ENCODE results near the gene ARAP1.

ARAP1 gene

DNA sequence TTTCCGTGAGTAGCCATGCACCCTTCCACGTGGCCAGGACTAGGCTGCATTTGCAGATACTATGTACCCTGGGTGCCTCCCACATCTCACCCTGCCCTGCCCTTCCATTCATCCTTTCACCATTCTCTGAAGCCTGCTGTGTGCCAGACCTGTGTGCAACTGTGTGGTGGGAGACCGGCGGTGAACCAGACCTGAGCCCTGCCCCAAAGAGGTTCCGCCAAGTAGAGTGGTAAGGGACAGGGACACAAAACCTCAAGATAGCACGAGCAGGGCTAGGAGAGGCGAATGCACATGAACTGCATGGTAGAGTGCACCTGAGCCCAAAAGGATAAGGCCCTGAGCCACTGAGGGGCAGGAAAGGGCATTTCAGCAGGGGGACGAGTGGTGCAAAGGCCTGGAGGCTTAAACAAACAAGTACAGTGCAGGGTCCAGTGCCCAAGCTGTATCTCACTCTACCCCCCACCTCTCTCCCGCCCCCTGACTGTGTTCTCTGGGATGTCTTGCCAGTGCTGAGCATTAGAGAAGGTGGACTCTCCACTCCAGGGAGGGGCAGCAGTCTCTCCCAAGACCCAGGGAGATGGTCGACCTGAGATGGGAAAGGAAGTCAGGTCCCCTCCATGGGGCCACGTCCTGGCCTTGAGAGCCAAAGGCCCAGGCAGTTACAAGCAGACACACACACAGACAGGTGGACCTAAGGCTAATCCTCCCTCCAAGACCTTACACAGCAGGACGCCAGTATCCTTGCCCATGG is 14.1 kb upstream of the ARAP1 start:
- FAIRE-seq = no peak
- TF ChIP-seq PAX5 (IDR thresholded peaks at IDR 0.05; ENCODE audit: insufficient read depth, low read length, severe bottlenecking) (no peak), POLR2AphosphoS5 (IDR thresholded peaks at IDR 0.05; ENCODE audit: low read depth, low read length) (no peak), POLR2A (IDR thresholded peaks at IDR 0.05; ENCODE audit: low read depth, low read length) (no peak), SPI1 (IDR thresholded peaks at IDR 0.05; ENCODE audit: low read depth, low read length) (no peak), TAF1 (IDR thresholded peaks at IDR 0.05; ENCODE audit: low read depth, low read length) (no peak), POU2F2 (IDR thresholded peaks at IDR 0.05; ENCODE audit: low read depth, low read length) (no peak)
- DNase-seq (ENCODE audit: insufficient read length, low spot score) = no peak

GRCh38 chr11:72764503-72764902 is 12.3 kb upstream of the ARAP1 start:
- no peak for TF ChIP-seq TAF1 (IDR thresholded peaks at IDR 0.05; ENCODE audit: low read depth, low read length)
- no peak for TF ChIP-seq SPI1 (IDR thresholded peaks at IDR 0.05; ENCODE audit: low read depth, low read length)
- TF ChIP-seq POLR2A (IDR thresholded peaks at IDR 0.05; ENCODE audit: low read depth, low read length) = no peak
- no peak for TF ChIP-seq PAX5 (IDR thresholded peaks at IDR 0.05; ENCODE audit: insufficient read depth, low read length, severe bottlenecking)
- no peak for TF ChIP-seq POU2F2 (IDR thresholded peaks at IDR 0.05; ENCODE audit: low read depth, low read length)
- TF ChIP-seq POLR2AphosphoS5 (IDR thresholded peaks at IDR 0.05; ENCODE audit: low read depth, low read length) = no peak
- DNase-seq (ENCODE audit: insufficient read length, low spot score) (no peak), FAIRE-seq (no peak)

- DNase-seq (ENCODE audit: insufficient read length, low spot score) (no peak), FAIRE-seq (no peak)
- TF ChIP-seq POLR2AphosphoS5 (IDR thresholded peaks at IDR 0.05; ENCODE audit: low read depth, low read length) (no peak), PAX5 (IDR thresholded peaks at IDR 0.05; ENCODE audit: insufficient read depth, low read length, severe bottlenecking) (peak; percentile 68), TAF1 (IDR thresholded peaks at IDR 0.05; ENCODE audit: low read depth, low read length) (no peak)
Observed at GRCh38 chr11:72763823-72764222, 11.6 kb upstream of the ARAP1 start.

DNA sequence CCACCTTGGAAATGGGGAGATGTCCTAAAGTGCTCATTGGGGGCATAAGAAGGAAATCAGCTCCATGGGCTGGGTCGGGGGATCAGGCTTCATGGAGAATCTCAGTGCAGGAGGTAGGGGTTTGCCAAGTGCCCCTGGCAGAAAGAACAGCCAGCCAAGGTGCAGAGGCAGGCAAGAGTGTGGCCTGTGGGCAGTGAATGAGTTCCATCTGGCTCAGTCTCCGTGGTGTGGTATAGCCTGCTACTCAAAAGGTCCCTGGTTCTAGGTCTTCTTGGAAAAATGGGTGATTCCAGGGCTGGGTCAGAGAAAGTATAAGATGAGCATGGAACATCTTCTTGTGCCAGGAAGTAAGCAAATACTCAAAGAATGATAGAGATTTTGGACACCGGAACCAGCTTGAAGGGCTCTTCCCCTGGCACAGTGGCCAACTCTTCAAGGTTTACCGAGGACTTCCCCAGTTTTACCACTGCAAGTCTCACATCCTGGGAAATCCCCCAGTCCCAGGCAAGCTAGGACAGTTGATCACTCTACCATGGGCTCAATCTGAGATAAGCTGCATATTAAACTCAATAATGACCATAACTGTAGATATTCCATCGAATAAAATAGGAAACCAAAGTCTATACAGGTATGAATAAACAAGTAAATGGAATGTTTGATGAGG is 10.6 kb upstream of the ARAP1 start:
- no peak for TF ChIP-seq POU2F2 (IDR thresholded peaks at IDR 0.05; ENCODE audit: low read depth, low read length)
- peak; percentile 50 for TF ChIP-seq SPI1 (IDR thresholded peaks at IDR 0.05; ENCODE audit: low read depth, low read length)
- DNase-seq (ENCODE audit: insufficient read length, low spot score) (no peak), FAIRE-seq (peak; percentile 83)

DNA sequence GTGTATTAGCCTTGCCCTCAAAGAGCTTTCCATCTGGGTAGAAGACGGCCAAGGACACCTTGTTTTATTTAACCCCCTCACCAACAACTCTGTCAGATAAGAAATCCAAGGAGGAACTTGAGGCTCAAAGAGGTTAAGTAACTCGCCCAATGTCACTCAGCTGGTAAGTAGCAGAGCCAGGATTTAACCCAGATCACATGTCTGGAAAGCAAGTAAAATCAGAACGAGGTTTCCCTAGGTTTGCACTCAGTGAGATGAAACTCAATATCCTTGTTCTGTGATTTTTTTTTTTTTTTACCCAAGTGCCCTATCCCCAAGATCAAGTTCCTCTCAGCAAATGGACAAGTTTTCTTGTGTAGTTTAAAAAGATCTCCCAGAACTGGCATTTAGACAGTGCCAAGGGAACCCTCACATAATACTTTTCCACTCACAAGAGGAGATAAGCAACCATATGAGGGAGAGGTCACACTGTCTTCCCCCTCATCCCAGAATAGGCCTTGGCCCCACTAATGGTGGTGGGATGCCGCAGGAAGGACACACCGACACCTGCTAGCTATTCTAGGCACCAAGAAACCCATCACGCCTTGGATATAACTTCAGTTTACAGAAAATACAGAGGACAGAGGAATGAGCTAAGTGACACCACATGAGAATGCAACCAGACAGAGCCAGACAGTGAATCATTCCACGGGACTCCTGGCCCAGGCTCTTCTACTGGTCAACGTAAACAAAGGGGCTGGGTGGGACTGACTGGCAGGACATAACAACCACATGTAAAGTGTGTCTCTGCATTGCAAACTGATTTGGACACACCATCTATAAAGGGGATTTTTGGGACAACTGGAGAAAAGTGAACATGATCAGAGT is 8.6 kb upstream of the ARAP1 start:
- no peak for DNase-seq (ENCODE audit: insufficient read length, low spot score)
- TF ChIP-seq TAF1 (IDR thresholded peaks at IDR 0.05; ENCODE audit: low read depth, low read length) = no peak
- no peak for TF ChIP-seq POLR2A (IDR thresholded peaks at IDR 0.05; ENCODE audit: low read depth, low read length)
- TF ChIP-seq PAX5 (IDR thresholded peaks at IDR 0.05; ENCODE audit: insufficient read depth, low read length, severe bottlenecking) = no peak
- TF ChIP-seq POLR2AphosphoS5 (IDR thresholded peaks at IDR 0.05; ENCODE audit: low read depth, low read length) = no peak
- no peak for TF ChIP-seq SPI1 (IDR thresholded peaks at IDR 0.05; ENCODE audit: low read depth, low read length)
- no peak for TF ChIP-seq POU2F2 (IDR thresholded peaks at IDR 0.05; ENCODE audit: low read depth, low read length)
- FAIRE-seq = no peak

GRCh38 chr11:72759468-72759985 is 7.3 kb upstream of the ARAP1 start:
- DNase-seq (ENCODE audit: insufficient read length, low spot score) (no peak), FAIRE-seq (no peak)
- TF ChIP-seq SPI1 (IDR thresholded peaks at IDR 0.05; ENCODE audit: low read depth, low read length) (no peak), PAX5 (IDR thresholded peaks at IDR 0.05; ENCODE audit: insufficient read depth, low read length, severe bottlenecking) (no peak), POLR2AphosphoS5 (IDR thresholded peaks at IDR 0.05; ENCODE audit: low read depth, low read length) (no peak), POU2F2 (IDR thresholded peaks at IDR 0.05; ENCODE audit: low read depth, low read length) (no peak), TAF1 (IDR thresholded peaks at IDR 0.05; ENCODE audit: low read depth, low read length) (no peak), POLR2A (IDR thresholded peaks at IDR 0.05; ENCODE audit: low read depth, low read length) (no peak)

DNA sequence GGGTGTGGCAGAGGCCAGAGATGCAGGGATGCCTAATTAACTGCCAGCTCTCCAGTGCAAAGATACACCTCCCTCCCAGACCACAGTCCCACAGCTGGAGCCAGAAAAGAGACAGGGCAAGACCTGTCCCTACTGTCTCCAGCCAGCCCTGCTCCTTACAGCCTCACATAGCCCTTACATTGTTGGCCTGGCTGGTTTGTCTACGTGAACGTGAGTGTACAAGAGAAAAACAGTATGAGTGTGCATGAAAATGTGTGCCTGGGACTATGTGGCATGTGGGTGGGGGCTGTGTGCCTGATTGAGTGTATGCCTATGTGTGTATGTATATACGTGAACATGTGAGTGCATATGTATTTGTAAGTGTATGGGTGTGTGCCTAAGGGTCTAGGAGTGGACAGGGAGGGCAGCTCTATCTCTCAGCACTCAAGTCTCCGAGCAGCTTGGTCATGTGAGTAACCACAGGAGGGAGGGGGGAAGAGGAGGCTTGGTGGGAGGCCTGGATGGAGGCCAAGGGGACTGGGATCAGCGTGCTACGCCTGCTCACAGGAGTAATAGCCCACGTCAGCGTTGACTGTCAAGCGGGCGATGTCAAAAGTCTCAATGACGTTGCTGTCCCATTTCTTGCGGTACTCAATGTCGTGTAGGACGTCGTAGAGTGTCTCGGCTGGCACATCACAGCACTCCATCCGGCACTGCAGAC is 6.6 kb upstream of the ARAP1 start:
- no peak for TF ChIP-seq POU2F2 (IDR thresholded peaks at IDR 0.05; ENCODE audit: low read depth, low read length)
- no peak for TF ChIP-seq PAX5 (IDR thresholded peaks at IDR 0.05; ENCODE audit: insufficient read depth, low read length, severe bottlenecking)
- no peak for TF ChIP-seq SPI1 (IDR thresholded peaks at IDR 0.05; ENCODE audit: low read depth, low read length)
- TF ChIP-seq POLR2A (IDR thresholded peaks at IDR 0.05; ENCODE audit: low read depth, low read length) = no peak
- TF ChIP-seq POLR2AphosphoS5 (IDR thresholded peaks at IDR 0.05; ENCODE audit: low read depth, low read length) = no peak
- no peak for TF ChIP-seq TAF1 (IDR thresholded peaks at IDR 0.05; ENCODE audit: low read depth, low read length)
- DNase-seq (ENCODE audit: insufficient read length, low spot score) = no peak
- peak; percentile 62 for FAIRE-seq

DNA sequence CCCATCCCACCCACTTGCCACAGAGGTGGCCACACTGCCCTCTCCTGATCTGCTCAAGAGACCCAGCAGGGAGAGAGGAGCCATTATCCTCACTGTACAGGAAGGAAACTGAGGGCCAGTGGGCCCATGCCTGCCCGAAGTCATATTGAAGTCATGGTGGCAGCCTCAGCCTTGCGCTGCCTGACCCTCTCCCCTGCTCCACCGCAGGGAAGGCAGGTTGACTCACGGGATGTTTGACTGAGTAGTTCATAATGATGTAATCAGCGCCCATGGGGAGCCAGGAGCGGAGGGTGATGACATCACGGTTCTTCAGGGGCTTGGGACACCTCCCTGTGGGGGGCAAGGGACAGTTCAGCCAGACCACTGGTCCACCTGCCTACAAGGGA is 6.1 kb upstream of the ARAP1 start:
- DNase-seq (ENCODE audit: insufficient read length, low spot score) (no peak), FAIRE-seq (peak; percentile 38)
- TF ChIP-seq SPI1 (IDR thresholded peaks at IDR 0.05; ENCODE audit: low read depth, low read length) = no peak
- no peak for TF ChIP-seq PAX5 (IDR thresholded peaks at IDR 0.05; ENCODE audit: insufficient read depth, low read length, severe bottlenecking)
- TF ChIP-seq POU2F2 (IDR thresholded peaks at IDR 0.05; ENCODE audit: low read depth, low read length) = no peak
- TF ChIP-seq POLR2A (IDR thresholded peaks at IDR 0.05; ENCODE audit: low read depth, low read length) = no peak
- TF ChIP-seq POLR2AphosphoS5 (IDR thresholded peaks at IDR 0.05; ENCODE audit: low read depth, low read length) = no peak
- TF ChIP-seq TAF1 (IDR thresholded peaks at IDR 0.05; ENCODE audit: low read depth, low read length) = no peak
